HG02884 (cell line): ENCODE results near the gene UGT1A10.

Source experiments
- ATAC-seq: cut with Tn5 transposase; IDR thresholded peaks from one replicate; pipeline ENCODE4 v1.9.1; 2021; ENCODE audit warnings: mild to moderate bottlenecking, moderate library complexity; ENCODE audit not compliant: unreplicated experiment

UGT1A10 gene

DNA sequence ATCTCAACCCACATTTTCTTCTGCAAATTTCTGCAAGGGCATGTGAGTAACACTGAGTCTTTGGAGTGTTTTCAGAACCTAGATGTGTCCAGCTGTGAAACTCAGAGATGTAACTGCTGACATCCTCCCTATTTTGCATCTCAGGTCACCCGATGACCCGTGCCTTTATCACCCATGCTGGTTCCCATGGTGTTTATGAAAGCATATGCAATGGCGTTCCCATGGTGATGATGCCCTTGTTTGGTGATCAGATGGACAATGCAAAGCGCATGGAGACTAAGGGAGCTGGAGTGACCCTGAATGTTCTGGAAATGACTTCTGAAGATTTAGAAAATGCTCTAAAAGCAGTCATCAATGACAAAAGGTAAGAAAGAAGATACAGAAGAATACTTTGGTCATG lies 131.8 kb downstream of the UGT1A10 start:
- no peak for ATAC-seq

DNA sequence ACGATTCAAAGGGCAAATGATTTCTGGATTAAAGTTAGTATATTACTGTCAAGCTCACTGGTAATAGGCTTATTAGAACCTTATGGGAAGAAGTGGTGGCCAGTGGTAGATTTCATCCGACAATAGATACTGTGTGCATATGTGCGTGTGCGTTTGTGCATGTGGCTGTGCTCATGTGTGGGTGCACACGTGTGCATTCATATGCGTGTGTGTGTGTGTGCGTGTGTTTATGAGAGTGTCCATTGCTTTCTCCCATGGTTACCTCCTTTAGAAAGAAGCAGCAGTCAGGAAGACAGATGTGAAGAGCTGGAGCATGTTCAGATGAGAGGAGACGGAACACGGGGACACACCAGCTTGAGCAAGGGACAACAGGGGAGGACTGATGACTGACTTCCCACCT lies 133.0 kb downstream of the UGT1A10 start:
- no peak for ATAC-seq

- ATAC-seq, result no peak
These were observed 135.9 kb downstream of the UGT1A10 start for GRCh38 chr2:233772153-233772552.

DNA sequence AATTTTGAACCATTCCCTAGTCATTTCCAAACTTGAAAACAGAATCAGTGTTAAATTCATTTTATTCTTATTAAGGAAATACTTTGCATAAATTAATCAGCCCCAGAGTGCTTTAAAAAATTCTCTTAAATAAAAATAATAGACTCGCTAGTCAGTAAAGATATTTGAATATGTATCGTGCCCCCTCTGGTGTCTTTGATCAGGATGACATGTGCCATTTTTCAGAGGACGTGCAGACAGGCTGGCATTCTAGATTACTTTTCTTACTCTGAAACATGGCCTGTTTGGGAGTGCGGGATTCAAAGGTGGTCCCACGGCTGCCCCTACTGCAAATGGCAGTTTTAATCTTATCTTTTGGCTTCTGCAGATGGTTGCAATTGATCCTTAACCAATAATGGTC lies 136.3 kb downstream of the UGT1A10 start:
- ATAC-seq, result no peak

DNA sequence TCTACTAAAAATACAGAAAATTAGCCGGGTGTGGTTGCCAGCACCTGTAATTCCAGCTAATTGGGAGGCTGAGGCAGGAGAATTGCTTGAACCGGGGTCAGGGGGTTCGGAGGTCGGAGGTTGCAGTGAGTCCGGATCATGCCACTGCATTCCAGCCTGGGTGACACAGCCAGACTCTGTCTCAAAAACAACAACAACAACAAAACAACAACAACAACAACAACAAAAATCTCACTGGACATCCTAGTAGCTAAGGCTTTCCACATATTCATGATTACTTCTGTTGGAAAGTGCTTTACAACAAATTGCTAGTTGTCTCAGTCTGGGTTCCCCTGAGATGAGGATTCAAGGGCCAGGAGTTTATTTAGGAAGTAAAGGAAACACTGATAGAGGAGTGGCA lies 137.6 kb downstream of the UGT1A10 start:
- ATAC-seq, result no peak

- ATAC-seq, result no peak
These were observed 139.2 kb downstream of the UGT1A10 start for GRCh38 chr2:233775414-233775813.

- ATAC-seq, result no peak
These were observed 141.8 kb downstream of the UGT1A10 start, which contains the start of gene MROH2A for GRCh38 chr2:233778030-233778429. MROH2A (plus strand) TSS chr2:233778330; CDS start chr2:233779359, 1,029 bp downstream.

GRCh38 chr2:233779722-233780121 lies 143.5 kb downstream of the UGT1A10 start:
- no peak for ATAC-seq

- ATAC-seq, result no peak
These were observed 144.5 kb downstream of the UGT1A10 start for GRCh38 chr2:233780771-233781170.

DNA sequence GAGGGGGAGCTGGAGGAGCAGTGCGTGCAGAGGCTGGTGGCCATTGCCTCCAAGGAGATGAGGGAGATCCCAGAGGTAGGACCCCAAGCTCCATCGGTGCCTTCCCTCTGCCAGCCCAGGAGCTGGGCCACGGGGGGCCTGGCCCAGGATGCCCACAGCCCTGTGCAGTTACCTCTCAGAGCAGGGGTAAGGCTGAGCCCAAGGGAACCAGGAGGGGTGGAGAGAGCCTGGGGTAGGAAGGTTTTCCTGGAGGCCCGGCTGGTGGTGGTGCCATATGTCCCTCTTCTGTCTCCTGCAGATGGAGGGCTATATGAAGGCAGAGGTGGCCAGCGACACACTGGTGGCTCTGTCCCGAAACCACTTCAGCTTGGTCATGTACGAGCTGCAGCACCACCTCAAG lies 153.3 kb downstream of the UGT1A10 start:
- no peak for ATAC-seq

DNA sequence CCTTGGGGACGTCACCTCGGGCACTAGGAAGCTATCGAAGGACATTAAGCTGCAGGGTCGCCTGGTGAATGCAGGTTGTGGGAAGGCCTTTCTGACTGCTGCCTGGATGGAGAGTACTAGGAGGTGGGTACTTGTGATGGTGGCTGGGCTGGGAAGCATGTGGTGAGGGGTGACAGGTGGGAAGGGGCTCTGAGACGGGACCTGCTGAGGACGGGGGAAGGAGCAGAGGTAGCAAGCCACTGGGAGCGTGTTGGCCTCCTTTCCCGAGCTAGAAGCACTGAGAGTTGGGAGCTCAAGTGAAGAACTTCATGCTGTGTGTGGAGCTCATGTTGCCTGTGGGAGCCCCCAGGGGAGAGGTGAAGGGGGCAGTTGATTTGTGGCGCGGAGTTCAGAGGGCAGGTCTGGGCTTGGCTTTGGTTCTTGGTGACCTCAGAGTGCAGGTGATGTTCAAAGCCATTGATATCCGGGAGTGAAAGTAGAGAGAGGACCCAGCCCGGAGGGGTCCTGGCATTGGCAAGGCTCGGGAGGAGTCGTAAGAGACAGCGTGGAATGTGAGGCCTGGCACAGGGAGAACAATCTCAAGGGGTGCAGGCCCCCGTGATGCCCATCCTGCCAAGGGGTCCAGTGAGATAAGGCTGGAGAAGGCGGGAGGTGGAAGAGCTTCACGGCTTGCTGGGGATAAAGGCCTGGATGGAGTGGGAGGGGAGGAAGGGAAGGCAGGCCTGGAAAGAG lies 155.1 kb downstream of the UGT1A10 start:
- ATAC-seq, result no peak

DNA sequence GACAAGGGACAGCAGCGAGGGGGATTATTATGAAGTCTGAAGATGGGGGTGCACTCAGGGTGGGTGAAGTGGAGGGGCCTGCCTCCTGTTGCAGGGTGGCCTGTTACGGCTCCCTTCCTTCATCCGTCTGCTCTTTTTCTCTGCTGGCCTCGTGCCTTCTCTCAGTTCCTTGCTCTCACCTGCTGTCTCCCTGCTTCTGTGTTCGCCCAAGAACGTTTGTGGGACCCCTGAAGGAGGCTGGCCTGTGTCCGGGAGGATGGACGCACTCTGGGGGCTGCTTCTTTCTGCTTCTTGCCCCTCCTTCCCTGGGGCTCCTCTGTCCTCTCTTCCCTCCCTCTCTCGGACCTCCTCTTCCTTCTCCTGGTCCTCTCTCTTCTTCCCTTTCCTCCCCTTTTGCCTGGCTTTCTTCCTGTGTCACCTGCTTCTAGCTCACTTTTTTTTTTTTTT lies 155.7 kb downstream of the UGT1A10 start:
- ATAC-seq, result no peak

DNA sequence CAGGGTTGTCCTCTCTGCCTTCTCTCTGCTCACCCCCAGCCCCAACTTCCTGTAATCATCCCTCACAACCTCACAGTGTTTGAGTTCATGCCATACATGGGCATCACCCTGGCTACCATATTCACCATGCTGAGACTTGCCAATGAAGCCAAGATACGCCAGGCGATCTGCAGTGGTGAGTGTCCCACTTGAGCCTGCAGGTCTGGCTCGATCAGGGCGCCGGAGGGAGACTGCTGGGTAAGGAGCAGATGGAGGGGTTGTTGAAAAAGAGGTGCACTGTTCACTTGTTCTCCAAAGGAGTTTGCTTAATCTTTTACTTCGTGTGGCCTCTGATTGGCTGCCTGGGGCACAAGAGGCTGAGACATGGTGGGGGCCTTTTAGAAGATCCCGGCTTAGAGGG lies 156.5 kb downstream of the UGT1A10 start:
- no peak for ATAC-seq

GRCh38 chr2:233793465-233794127 lies 157.3 kb downstream of the UGT1A10 start:
- ATAC-seq, result no peak

GRCh38 chr2:233794128-233794658 lies 157.9 kb downstream of the UGT1A10 start:
- no peak for ATAC-seq

DNA sequence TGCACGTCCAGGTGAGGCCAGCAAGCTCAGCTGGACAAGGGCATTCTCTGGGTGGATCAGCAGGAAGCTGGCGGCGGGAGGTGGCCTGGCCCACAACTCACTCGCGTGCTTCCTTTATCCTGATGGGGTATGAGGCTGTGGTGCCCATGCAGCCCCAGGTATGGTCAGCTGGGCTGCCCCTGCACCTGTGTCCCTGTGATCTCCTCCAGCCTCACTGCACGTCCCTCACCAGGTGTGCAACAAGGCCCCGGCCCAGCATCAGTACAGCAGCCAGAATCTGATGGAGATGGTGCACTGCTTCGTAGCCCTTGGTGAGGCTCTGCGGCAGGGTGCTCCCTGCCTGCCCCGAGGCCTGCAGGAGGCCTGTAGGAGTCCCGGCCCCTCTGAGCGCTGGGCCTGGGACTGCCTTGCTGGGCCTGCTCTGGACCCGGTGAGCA lies 159.5 kb downstream of the UGT1A10 start:
- no peak for ATAC-seq

DNA sequence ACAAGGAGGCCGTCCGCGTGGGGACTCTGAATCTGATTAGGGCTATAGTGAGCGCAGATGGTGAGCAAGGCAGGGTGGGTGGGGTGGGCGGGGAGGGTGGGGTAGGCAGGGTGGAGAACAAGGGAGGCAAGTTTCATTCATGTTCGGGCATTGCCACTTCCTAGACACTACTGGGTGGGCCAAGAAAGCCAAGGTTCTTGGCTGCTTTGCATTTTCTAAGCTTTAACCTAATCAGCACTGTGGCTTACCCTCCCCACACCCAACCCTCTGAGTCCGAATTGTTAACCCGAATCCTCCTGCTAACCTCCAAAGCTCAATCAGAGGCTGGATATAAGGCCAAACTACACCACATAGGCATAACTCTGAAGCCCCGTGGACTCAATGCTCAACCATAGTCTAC lies 160.0 kb downstream of the UGT1A10 start:
- no peak for ATAC-seq

DNA sequence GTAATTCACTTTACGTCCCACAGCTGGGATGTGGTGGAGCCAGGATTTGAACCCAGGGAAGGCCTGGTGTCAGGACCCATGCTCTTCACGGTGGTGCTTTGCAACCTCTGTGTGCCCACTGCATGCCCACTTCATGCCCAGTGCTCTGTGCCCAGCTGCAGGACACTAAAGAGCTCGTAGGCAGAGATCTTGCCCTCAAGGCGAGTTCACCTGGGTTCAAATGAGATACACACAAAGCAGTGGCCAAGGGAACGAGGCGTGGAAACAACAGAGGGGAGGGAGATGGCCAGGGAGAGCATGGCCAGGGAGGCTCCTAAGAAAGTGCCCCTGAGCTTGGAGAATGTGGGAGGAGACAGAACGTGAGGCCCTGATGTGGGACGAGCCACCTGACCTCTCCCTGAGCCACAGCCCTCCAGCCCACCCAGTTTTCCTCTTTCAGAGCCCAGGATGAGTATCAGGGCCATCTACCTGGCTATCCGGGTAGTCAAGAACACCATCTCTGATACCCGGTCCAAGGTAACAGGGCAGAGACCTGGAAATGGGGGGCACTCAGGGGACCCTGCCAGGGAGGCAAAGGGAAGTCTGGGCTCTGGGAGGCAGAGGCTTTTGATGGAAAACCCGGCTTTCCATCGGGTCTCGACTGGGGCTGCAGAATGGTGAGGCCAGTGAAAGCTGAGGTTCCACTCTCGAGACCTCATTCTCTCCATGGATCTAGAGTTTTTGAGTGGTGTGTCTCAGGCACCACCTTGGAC lies 162.3 kb downstream of the UGT1A10 start:
- ATAC-seq, result no peak

DNA sequence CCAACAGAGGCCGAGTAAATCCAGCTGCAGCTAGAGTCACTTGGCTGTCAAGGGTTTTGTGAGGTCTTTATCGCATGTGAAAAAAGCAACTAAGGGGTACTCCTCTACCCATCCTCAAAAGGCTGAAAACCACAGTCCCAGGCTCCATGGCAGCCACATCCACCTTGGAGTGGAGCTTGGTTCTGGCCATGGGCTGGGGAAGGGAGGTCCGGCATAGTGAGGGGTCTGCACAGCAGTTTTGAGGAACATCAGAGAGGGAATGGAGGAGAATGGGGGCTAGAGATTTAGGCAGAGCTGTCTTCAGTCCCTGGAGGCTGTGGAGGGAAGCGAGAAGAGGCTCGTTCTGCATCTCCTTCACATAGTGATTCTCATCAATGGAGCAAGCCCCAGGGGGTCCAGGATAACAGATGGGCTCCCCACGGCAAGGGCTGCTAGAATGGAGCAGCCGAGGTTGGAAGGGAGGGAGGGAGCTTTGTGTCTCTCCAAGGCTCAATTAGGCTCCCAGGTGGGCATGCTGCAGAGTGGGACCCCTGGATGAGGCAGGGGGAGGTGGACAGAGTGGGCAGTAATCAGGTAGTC lies 162.9 kb downstream of the UGT1A10 start:
- ATAC-seq, result no peak

- ATAC-seq, result no peak
These were observed 163.5 kb downstream of the UGT1A10 start for GRCh38 chr2:233799716-233800115.

DNA sequence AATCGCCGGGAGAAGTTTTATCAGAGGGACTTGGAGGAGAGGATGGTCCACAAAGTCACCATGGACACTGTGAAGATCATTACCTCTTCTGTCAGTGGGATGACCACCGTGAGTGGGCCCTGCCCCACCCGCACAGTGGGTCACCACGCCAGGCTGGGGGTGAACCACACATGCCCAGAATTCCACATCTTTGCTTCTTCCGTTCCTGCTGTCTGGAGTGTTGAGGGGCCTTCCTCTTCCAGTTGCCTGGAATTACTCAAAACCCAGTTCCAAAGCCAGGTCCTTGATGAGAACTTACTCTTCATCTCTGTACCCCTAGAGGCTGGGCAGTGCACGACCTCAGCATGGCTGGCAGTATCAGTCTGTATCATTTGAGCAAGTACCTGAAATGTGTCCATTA lies 164.0 kb downstream of the UGT1A10 start:
- ATAC-seq, result no peak
